DMS153 (cell line): ENCODE results near the gene S100A1.
"Not testable (repeated sequence)": the region's sequence is repeated elsewhere in the genome, so short reads cannot be mapped to it uniquely, and the experiment has no call there.

Experiments used
- DNase-seq: peaks from one replicate; lab custom pipeline; 2025; lab: John Stamatoyannopoulos, UW

S100A1 gene

GRCh38 chr1:153658400-153659174, 30.4 kb downstream of the S100A1 start, which contains the start of gene SNAPIN:
Gene SNAPIN, plus strand, starts transcription at chr1:153658703. Its CDS starts 41 bp downstream, at chr1:153658744.
- peak; percentile 88 for DNase-seq

- DNase-seq, result no peak
Observed at GRCh38 chr1:153659175-153659534, 30.9 kb downstream of the S100A1 start.

GRCh38 chr1:153659656-153660055, 31.4 kb downstream of the S100A1 start:
- DNase-seq, result no peak

- DNase-seq, result no peak
Observed at GRCh38 chr1:153661111-153661708, 33.0 kb downstream of the S100A1 start.

GRCh38 chr1:153662269-153662668, 34.0 kb downstream of the S100A1 start:
- no peak for DNase-seq

GRCh38 chr1:153663211-153663610, 35.0 kb downstream of the S100A1 start:
- DNase-seq, result no peak

- no peak for DNase-seq
Observed at GRCh38 chr1:153667439-153667838, 39.2 kb downstream of the S100A1 start.

- DNase-seq, result not testable (repeated sequence)
Observed at GRCh38 chr1:153668672-153669071, 40.4 kb downstream of the S100A1 start.

GRCh38 chr1:153669606-153670005, 41.4 kb downstream of the S100A1 start:
- no peak for DNase-seq

GRCh38 chr1:153670257-153670858, 42.1 kb downstream of the S100A1 start:
- DNase-seq, result no peak

- peak; percentile 100 for DNase-seq
Observed at GRCh38 chr1:153670859-153671627, 42.8 kb downstream of the S100A1 start, which contains the start of gene ILF2. Gene ILF2, minus strand, starts transcription at chr1:153670993. Its CDS starts 71 bp downstream, at chr1:153670922.

- not testable (repeated sequence) for DNase-seq
Observed at GRCh38 chr1:153671628-153672353, 43.6 kb downstream of the S100A1 start.

- no peak for DNase-seq
Observed at GRCh38 chr1:153673511-153673910, 45.3 kb downstream of the S100A1 start.

GRCh38 chr1:153677718-153678518, 49.7 kb downstream of the S100A1 start:
- peak; percentile 23 for DNase-seq

GRCh38 chr1:153678519-153679336, 50.5 kb downstream of the S100A1 start, which contains the start of gene NPR1:
Gene NPR1, plus strand, starts transcription at chr1:153678688. Its CDS starts 421 bp downstream, at chr1:153679109.
- no peak for DNase-seq

GRCh38 chr1:153679337-153680119, 51.3 kb downstream of the S100A1 start:
- no peak for DNase-seq

GRCh38 chr1:153680120-153680403, 51.8 kb downstream of the S100A1 start:
- no peak for DNase-seq
